GM12874 (cell line): ENCODE measurements around the gene BEND5.

Experiments used
- CTCF ChIP-seq: IDR thresholded peaks from 2 replicates; pipeline ENCODE4 v1.5.1; 2011; ENCODE audit warnings: low read depth, mild to moderate bottlenecking, control low read depth, low read length, moderate library complexity; ENCODE audit not compliant: insufficient read depth

The BEND5 gene

GRCh38 chr1:48777219-48777895, 666 bp upstream of the BEND5 start:
- no peak for TF ChIP-seq CTCF

- no peak for TF ChIP-seq CTCF
Observed at GRCh38 chr1:48775831-48776392, 779 bp downstream of the BEND5 start.

GRCh38 chr1:48773133-48773532, 3.6 kb downstream of the BEND5 start:
- no peak for TF ChIP-seq CTCF

GRCh38 chr1:48772211-48772610, 4.5 kb downstream of the BEND5 start:
- no peak for TF ChIP-seq CTCF

GRCh38 chr1:48771561-48771960, 5.1 kb downstream of the BEND5 start:
- no peak for TF ChIP-seq CTCF

- no peak for TF ChIP-seq CTCF
Observed at GRCh38 chr1:48767975-48768510, 8.6 kb downstream of the BEND5 start.

- no peak for TF ChIP-seq CTCF
Observed at GRCh38 chr1:48765335-48765734, 11.4 kb downstream of the BEND5 start.
